GM12878 (cell line): ENCODE data around the gene UTF1. TPM values are rescaled to one million over a fixed set of nuclear protein-coding genes. Genes with fewer than 3 reads are reported as not detected.

Experiments used
- ATAC-seq: fragments of 200-7000 bp; cut with Tn5 transposase; 3 replicates; pipeline ENCODE4 v1.9.1; 2020; ENCODE audit warnings: mild to moderate bottlenecking, moderate library complexity
- BruUV-seq: library from RNA; stranded (reverse); fragments of 400-500 nt; replicated peaks from 2 replicates; lab custom pipeline; 2021; lab: Mats Ljungman, UMichigan
- CTCF ChIA-PET: fragments of 300-600 bp; sonication (Branson Sonifier 250); formaldehyde crosslinking; extraction: SDS; loops from one replicate; lab custom pipeline; 2021; ENCODE audit warnings: inconsistent platforms; lab: Yijun Ruan, JAX
- POLR2A ChIA-PET: fragments of 350-600 bp; formaldehyde crosslinking; extraction: SDS; loops from one replicate; lab custom pipeline; 2021; ENCODE audit warnings: inconsistent platforms; lab: Charles Lee
- RAD21 ChIA-PET: fragments of 300-600 bp; sonication (Branson Sonifier 250); formaldehyde crosslinking; loops from one replicate; lab custom pipeline; 2023; ENCODE audit warnings: antibody characterized with exemption; ENCODE audit not compliant: unreplicated experiment; lab: Charles Lee
- SMC1A ChIA-PET: fragments of 300-600 bp; sonication (Branson Sonifier 250); formaldehyde crosslinking; loops from one replicate; lab custom pipeline; 2023; ENCODE audit not compliant: unreplicated experiment, uncharacterized antibody; lab: Charles Lee
- DNase-seq: peaks from one replicate; pipeline ENCODE4 v3.0.0-alpha.2; 2011; ENCODE audit warnings: low read depth, low spot score
- FAIRE-seq: peaks from 3 replicates; lab custom pipeline; 2011; peaks lifted over from hg19 to GRCh38; lab: Jason Lieb, UNC
- H2AFZ ChIP-seq: 2 replicates; pipeline ENCODE4 v1.6.0; 2011; ENCODE audit warnings: low read depth, low read length, control low read depth; ENCODE audit not compliant: control insufficient read depth
- H3K27ac ChIP-seq: 2 replicates; pipeline ENCODE4 v1.5.1; 2011; ENCODE audit warnings: control low read depth; ENCODE audit not compliant: control insufficient read depth, insufficient read depth
- H3K27me3 ChIP-seq, 2 experiments: replicated peaks in 1 of 2; 2 replicates each; pipeline versions ENCODE4 v1.6.0 to v1.6.1; 2011; ENCODE audit warnings: low read length in 1 of 2; ENCODE audit not compliant: control insufficient read depth in 2 of 2, insufficient read depth in 2 of 2
- H3K36me3 ChIP-seq, 2 experiments: 2 replicates each; pipeline ENCODE4 v1.5.1; 2011; ENCODE audit warnings: low read length in 1 of 2; ENCODE audit not compliant: control insufficient read depth in 2 of 2, insufficient read depth in 2 of 2
- H3K4me1 ChIP-seq: 2 replicates; pipeline ENCODE4 v1.6.1; 2011; ENCODE audit warnings: mild to moderate bottlenecking, low read length, moderate library complexity, mixed read lengths; ENCODE audit not compliant: control insufficient read depth, insufficient read depth
- H3K4me2 ChIP-seq: 2 replicates; pipeline ENCODE4 v1.6.0; 2011; ENCODE audit warnings: control low read depth; ENCODE audit not compliant: control insufficient read depth, insufficient read depth
- H3K4me3 ChIP-seq: fragments of 200-600 bp; sonication (generic); 2 replicates; pipeline ENCODE4 v1.5.1; 2016
- H3K79me2 ChIP-seq: 2 replicates; pipeline ENCODE4 v1.6.0; 2011; ENCODE audit warnings: low read length; ENCODE audit not compliant: control insufficient read depth, insufficient read depth
- H3K9ac ChIP-seq: 2 replicates; pipeline ENCODE4 v1.8.0; 2011; ENCODE audit warnings: low read length, control low read depth, mixed read lengths; ENCODE audit not compliant: control insufficient read depth, insufficient read depth
- H3K9me3 ChIP-seq: replicated peaks from 3 replicates; pipeline ENCODE4 v1.5.1; 2011; ENCODE audit warnings: mild to moderate bottlenecking, low read length; ENCODE audit not compliant: control insufficient read depth, insufficient read depth
- H4K20me1 ChIP-seq: 2 replicates; pipeline ENCODE4 v1.6.0; 2011; ENCODE audit not compliant: control insufficient read depth, insufficient read depth
- DPF2 ChIP-seq: fragments of 450-650 bp; IDR thresholded peaks from 2 replicates; pipeline ENCODE4 v1.6.1; 2017; ENCODE audit warnings: mild to moderate bottlenecking
- ETV6 ChIP-seq, 2 experiments: fragments of 450-650 bp in 1 of 2; IDR thresholded peaks in 1 of 2; conservative IDR thresholded peaks in 1 of 2; 2 replicates each; pipeline ENCODE4 v1.6.1; 2014; ENCODE audit warnings: antibody characterized with exemption in 1 of 2, borderline replicate concordance in 1 of 2, low read depth in 1 of 2, mild to moderate bottlenecking in 1 of 2, moderate library complexity in 1 of 2
- LARP7 ChIP-seq: fragments of 450-650 bp; IDR thresholded peaks from 2 replicates; pipeline ENCODE4 v1.6.1; 2017; ENCODE audit warnings: mild to moderate bottlenecking
- TAF1 ChIP-seq: IDR thresholded peaks from 2 replicates; pipeline ENCODE4 v1.6.1; 2011; ENCODE audit warnings: mild to moderate bottlenecking, low read depth, low read length, borderline replicate concordance
- ZBTB40 ChIP-seq: fragments of 450-650 bp; IDR thresholded peaks from 2 replicates; pipeline ENCODE4 v1.6.1; 2016; ENCODE audit warnings: mild to moderate bottlenecking, moderate library complexity, borderline replicate concordance
- WGBS: methylation state at CpG from one replicate; pipeline ENCODE4 v1.1.6; 2016; ENCODE audit warnings: low lambda C conversion rate; ENCODE audit not compliant: insufficient replicate concordance, insufficient coverage; ENCODE audit errors: missing lambda C conversion rate; 5-methylcytosine and 5-hydroxymethylcytosine counted together
- in situ Hi-C: fragments of 300-500 bp; cut with MboI; formaldehyde crosslinking; loops from 9 replicates; pipeline ENCODE4 v1.14.3; 2018; ENCODE audit warnings: mixed read lengths
- intact Hi-C: fragments of 100-400 bp; cut with micrococcal nuclease; formaldehyde crosslinking; loops from one replicate; pipeline ENCODE4 v1.14.2; 2022; ENCODE audit not compliant: unreplicated experiment
- polyA plus RNA-seq, 11 experiments: library from polyadenylated mRNA; depleted of rRNA in 4 of 11; unstranded in 6 of 11; stranded (reverse) in 5 of 11; fragments of >200 nt; fragmentation: Nextera tagmentation in 4 of 11; fragmentation: Illumina TruSeq in 1 of 11; extraction: Ambion mirVana in 4 of 11; extraction: Trizol in 1 of 11; gene quantifications; 1 replicate in 1 of 11; 2 replicates in 10 of 11; pipeline versions ENCODE4 v1.2.1 to v1.2.3, GENCODE V29; 2011 to 2016; ENCODE audit warnings: inconsistent platforms in 2 of 11, missing spikeins in 2 of 11, low read depth in 1 of 11
- total RNA-seq, 4 experiments: library from RNA; depleted of rRNA in 3 of 4; stranded (reverse); fragments of >200 nt in 3 of 4; fragmentation: Illumina TruSeq in 1 of 4; extraction: Trizol in 1 of 4; gene quantifications; 2 replicates each; pipeline versions ENCODE4 v1.2.1 to v1.2.3, GENCODE V29; 2013 to 2021

Gene UTF1
- total and polyA plus RNA-seq, 10 of the 15 experiments (the other 5 are each of a cell fraction or from before 2014, with no cell fraction given) = not detected

GRCh38 chr10:133278577-133279265, 48.7 kb downstream of the UTF1 start (continued):
- TF ChIP-seq ZBTB40 = no peak
- TF ChIP-seq ETV6 (conservative IDR thresholded peaks at IDR 0.05 in 1 of 2, IDR thresholded peaks at IDR 0.05 in 1 of 2; ENCODE audit: borderline replicate concordance in 1 of 2, low read depth in 1 of 2) = no peak
- TF ChIP-seq DPF2 = peak; percentile 60
- TF ChIP-seq TAF1 = 0 out of 2 replicates have a peak, but pooled peaks have one; percentile 7
- TF ChIP-seq, all 136 proteins: peak for 21

GRCh38 chr10:133279326-133280226, 49.6 kb downstream of the UTF1 start:
- H3K79me2 ChIP-seq = peaks cover 17% of the 10 kb centered on the region
- H3K36me3 ChIP-seq = peaks cover 3 to 13% of the 10 kb centered on the region in 2 experiments
- ChIA-PET SMC1A (interaction anchor here (1.0 kb wide), 1 partner anchor 28 kb away, joined by 4 read pairs; no protein-coding TSS in a partner anchor), RAD21 (no interaction called here), POLR2A (no interaction called here), CTCF (interaction anchor here (0.9 to 2.8 kb wide), 3 partner anchors 18 to 28 kb away, joined by 3 to 14 read pairs (median 9); no protein-coding TSS in a partner anchor)
- in situ Hi-C loops = no loop called here
- 79% methylated on average over 24 of the region's 24 CpGs for WGBS
- no peaks in the 10 kb centered on the region for H3K9me3 ChIP-seq
- H3K27ac ChIP-seq = no peak overlapping the region
- H2AFZ ChIP-seq = no peak overlapping the region
- BruUV-seq = no TSS peak
- H3K4me2 ChIP-seq = no peak overlapping the region
- no peaks in the 10 kb centered on the region; the same call in 1 of the 2 replicates for H4K20me1 ChIP-seq
- H3K9ac ChIP-seq = no peak overlapping the region
- no peak for FAIRE-seq
- H3K4me3 ChIP-seq = no peak overlapping the region
- H3K27me3 ChIP-seq = no peaks in the 10 kb centered on the region
- no peak for TF ChIP-seq LARP7
- TF ChIP-seq, all 136 proteins: peak for 0
- DNase-seq = no peak
- no peak for ATAC-seq
- intact Hi-C loops = no loop called here
- H3K4me1 ChIP-seq = peaks cover 32% of the 10 kb centered on the region
